ENCODE data around the gene PHLDB1. TPM values are rescaled to one million over a fixed set of nuclear protein-coding genes. Genes with fewer than 3 reads are reported as not detected.

The PHLDB1 gene
- total RNA-seq, 1 experiment from 2014 or later: 55.3 TPM

DNA sequence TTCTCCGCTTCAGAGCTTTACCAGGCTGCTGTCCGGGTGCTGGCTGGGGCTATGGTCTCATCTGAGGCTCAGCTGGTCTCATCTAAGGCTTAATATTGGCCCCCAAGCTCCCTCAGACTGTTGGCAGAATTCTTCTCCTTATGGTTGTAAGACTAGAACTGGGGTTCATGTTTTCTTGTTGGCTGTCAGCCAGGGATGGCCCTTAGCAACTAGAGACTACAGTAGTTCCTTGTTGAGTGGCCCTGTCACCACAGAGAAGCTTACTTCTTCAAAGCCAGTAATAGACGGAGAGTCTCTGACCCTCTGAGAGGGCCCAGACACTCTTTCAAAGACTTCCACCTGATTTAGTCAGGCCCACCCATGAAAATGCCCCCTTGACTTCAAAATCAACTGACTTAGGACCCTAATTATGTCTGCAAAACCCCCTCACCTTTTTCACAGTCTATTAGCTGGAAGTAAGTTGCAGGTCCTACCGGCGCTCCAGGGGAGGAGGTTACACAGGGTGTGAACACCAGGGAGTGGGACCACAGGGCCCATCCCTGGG lies 96.2 kb downstream of the PHLDB1 start:
- Histone ChIP-seq H3K4me3 (no peak overlapping the region), H3K36me3 (no peaks in the 10 kb centered on the region), H3K27me3 (no peaks in the 10 kb centered on the region), H3K9me3 (no peaks in the 10 kb centered on the region)
- no peak for DNase-seq

DNA sequence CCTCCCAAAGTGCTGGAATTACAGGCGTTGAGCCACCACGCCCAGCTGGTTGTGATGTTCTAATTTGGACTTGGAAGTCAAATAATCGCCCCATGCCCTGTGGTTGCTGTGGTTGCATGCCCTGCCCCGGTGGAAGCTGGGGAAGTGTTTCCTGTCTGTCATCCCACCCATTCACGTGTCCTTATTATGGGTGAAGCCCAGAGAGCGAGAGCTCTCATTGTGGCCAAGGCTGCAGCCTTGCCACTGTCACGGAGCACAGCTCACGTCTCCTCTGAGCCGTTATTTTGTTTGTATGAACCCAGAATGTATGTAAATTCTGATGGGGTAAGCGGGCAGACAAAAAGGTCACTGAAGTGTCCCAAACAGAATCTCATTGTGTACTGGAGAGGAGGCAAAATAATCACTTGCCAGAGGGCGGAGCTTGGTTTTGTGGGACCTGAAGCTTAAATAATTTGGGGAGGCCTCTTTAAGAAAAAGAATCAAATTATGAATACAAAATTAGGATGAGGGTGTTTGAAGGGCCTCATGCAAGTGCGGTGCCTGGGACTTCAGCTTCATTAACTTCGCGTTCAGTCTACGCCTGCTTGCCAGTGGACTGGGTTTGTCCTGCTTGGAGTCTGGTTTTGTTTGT lies 97.8 kb downstream of the PHLDB1 start:
- no peaks in the 10 kb centered on the region for H3K36me3 ChIP-seq
- no peak for DNase-seq
- H3K4me3 ChIP-seq: no peak overlapping the region
- H3K27me3 ChIP-seq: no peaks in the 10 kb centered on the region
- no peaks in the 10 kb centered on the region for H3K9me3 ChIP-seq

DNA sequence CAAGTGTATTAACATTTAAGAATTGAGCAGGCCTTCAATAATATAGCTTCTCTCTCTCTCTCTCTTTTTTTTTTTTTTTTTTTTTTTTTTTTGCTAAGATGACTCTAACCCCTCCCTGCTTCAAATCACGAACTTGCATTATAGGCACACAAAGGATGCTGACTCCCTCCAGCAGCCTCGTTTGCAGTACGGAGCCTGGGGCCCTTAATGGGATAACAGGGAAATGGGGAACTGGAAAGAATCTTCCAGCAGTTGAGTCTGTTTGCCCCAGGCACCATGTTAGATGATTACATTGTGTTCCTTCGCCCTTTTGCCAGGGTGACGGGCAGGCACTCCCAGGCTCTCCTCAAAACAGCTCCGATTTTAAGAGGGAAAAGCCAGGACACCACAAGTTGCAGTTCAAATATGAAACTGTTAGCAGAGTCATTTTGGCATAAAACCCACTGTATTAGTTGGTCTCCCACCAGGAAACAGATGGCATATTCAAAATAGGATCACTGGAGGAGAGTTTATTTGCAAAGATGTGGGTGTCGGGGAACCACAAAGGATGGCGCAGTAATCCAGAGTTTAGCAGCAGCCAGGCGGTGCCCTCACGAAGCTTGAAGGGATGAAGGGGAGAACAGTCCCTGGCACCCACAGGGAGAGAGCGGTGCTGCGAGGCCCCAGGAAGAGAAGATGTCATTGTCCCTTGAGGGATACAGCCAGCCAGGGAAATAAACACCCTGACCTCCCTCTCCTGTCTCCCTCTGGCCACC lies 98.6 kb downstream of the PHLDB1 start:
- H3K27me3 ChIP-seq: no peaks in the 10 kb centered on the region
- H3K4me3 ChIP-seq: no peak overlapping the region
- H3K9me3 ChIP-seq: no peaks in the 10 kb centered on the region
- DNase-seq: no peak
- no peaks in the 10 kb centered on the region for H3K36me3 ChIP-seq

DNA sequence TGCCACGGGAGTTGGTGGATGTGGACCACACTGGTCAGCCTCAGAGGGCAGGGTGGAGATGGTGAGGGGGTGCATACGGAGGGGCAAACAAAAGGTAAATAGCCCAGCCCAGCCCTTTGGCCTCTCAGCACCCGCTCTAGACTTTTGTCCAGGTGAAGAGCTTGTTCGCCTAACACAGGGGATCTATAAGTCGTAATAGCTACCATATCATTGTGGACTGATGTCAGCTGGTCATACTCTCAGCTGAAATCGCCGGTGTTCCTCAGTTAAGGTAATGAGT lies 99.1 kb downstream of the PHLDB1 start:
- H3K9me3 ChIP-seq: no peaks in the 10 kb centered on the region

More for the DNA sequence above, 99.1 kb downstream of the PHLDB1 start:
- H3K36me3 ChIP-seq: no peaks in the 10 kb centered on the region
- no peak overlapping the region for H3K4me3 ChIP-seq
- no peaks in the 10 kb centered on the region for H3K27me3 ChIP-seq
- no peak for DNase-seq

Other genes starting within 250 kb of the PHLDB1 start
- 30.3 and 40.1 TPM in 2 replicates for gene UBE4A, start 248.0 kb upstream of the PHLDB1 start, total RNA-seq (2014; rRNA removed; shearing (Covaris generic); ENCODE audit: low replicate concordance)
- 113 and 709 TPM in 2 replicates for gene ATP5MG, start 206.0 kb upstream of the PHLDB1 start, total RNA-seq (2014; rRNA removed; shearing (Covaris generic); ENCODE audit: low replicate concordance)
- 6.5 and 11.9 TPM in 2 replicates for gene KMT2A, start 171.1 kb upstream of the PHLDB1 start, total RNA-seq (2014; rRNA removed; shearing (Covaris generic); ENCODE audit: low replicate concordance)
- gene TTC36, start 80.1 kb upstream of the PHLDB1 start, total RNA-seq (2014; rRNA removed; shearing (Covaris generic); ENCODE audit: low replicate concordance): not detected in 2 replicates
- 0.89 TPM in 1 of 2 replicates, not detected in the other for gene TMEM25, start 76.4 kb upstream of the PHLDB1 start, total RNA-seq (2014; rRNA removed; shearing (Covaris generic); ENCODE audit: low replicate concordance)
- gene IFT46, start 41.7 kb upstream of the PHLDB1 start, total RNA-seq (2014; rRNA removed; shearing (Covaris generic); ENCODE audit: low replicate concordance): 41.0 and 214 TPM in 2 replicates
- gene ARCN1, start 35.2 kb upstream of the PHLDB1 start, total RNA-seq (2014; rRNA removed; shearing (Covaris generic); ENCODE audit: low replicate concordance): 92.2 and 122 TPM in 2 replicates
- gene TREH, start 72.0 kb downstream of the PHLDB1 start, total RNA-seq (2014; rRNA removed; shearing (Covaris generic); ENCODE audit: low replicate concordance): not detected in 2 replicates
- 51.6 and 77.3 TPM in 2 replicates for gene DDX6, start 183.5 kb downstream of the PHLDB1 start, total RNA-seq (2014; rRNA removed; shearing (Covaris generic); ENCODE audit: low replicate concordance)